ENCODE results near the gene SLC5A11.
"Not testable (repeated sequence)": the region's sequence is repeated elsewhere in the genome, so short reads cannot be mapped to it uniquely, and the experiment has no call there.

Gene SLC5A11

DNA sequence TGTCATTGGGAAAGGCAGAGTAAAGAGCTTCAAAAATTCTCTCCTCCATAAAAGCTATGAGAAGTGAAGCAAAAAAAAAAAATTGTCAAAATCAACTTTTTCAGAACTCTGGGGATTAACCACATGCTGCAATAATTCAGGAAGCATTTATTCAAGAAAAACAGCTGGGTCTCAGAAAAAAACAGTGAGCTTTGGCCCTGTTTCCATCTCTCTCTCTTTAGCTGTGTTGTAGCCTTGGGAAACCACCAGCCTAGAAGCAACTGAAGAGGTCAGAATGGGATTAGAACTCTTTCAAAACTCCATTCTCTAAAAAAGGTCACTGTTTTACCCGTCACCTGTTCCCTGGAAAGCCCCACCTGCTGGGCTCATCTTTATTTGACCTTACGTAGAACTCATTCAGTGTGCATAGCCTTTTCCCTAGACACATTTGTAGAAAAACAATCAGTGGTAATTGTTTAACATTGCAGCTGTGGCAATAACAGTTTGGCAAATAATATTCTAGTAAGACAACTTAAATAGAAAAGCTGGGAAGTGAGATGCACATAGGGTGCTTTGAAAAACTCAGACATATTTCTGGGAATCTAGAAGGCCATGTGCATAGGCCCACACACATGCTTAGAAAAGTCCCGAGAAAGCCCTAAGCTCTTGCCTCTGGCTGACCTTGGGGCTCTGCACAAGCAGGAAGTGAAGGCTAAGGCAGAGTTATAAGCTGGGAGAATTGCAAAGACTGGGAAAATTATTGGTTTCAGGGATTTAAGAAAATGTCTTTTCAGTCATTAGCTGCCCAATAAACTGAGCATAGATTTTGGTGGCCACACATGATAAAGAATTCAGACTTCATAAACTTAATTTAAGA lies 18.0 kb downstream of the SLC5A11 start:
- no peak for DNase-seq

DNA sequence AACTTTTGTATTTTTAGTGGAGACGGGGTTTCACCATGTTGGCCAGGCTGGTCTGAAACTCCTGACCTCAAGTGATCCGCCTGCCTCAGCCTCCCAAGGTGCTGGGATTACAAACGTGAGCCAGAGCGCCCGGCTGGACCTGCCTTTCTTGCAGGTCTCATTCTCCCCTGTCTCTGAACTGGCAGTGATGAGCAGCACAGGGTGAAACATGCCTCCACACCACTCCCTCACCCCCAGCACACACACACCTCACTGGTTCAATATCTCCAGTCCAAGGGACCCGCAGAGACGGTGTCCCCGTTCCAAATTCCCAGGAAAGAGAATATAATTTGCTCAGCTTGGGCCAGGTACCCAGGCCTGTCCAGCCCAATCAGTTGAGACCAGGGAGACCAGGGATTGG lies 23.3 kb downstream of the SLC5A11 start:
- no peak for DNase-seq

DNA sequence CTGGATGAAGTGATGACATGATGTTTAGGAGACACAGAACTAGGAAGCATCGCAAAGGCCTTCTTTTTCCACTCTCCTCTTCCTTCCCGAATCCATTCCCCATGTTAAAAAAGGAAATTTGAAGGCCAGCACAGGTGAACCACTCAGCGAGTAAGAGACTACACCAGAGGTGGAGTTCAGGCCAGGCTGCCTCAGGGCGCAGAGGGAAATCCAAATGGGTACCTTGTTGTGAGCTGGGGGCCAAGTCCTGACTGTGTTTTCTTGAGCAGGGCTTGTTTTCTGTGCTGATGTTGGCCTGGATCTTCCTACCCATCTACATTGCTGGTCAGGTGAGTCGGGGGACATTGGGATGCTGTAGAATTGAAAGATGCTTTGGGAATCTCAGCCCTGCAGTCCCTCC lies 26.1 kb downstream of the SLC5A11 start:
- no peak for DNase-seq

DNA sequence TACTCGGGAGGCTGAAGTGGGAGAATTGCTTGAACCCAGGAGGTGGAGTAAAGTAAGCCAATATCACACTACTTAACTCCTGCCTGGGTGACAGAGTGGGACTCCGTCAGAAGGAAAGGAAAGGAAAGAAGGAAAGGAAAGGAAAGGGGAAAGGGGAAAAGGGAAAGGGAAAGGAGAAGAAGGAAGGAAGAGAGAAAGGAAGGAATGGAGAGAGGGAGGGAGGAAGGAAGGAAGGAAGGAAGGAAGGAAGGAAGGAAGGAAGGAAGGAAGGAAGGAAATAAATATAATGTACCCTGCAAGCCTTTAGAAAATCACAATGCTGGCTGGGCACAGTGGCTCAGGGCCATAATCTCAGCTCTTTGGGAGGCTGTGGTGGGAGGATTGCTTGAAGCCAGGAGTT lies 27.3 kb downstream of the SLC5A11 start:
- no peak for DNase-seq

DNA sequence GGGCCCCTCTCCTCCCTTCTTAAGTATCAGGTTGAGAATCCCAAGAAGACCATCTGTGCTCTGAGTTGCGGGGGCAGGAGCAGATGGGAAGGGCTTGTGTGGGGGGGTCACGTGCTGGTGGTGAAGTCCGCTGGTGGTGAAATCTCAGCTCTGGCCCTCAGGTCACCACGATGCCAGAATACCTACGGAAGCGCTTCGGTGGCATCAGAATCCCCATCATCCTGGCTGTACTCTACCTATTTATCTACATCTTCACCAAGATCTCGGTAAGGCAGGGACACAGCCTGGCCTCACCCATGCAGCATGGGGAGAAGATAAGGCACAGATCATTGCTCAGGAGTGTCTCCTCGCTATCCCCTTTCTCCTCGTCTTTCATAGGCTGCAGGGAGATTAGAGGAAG lies 29.7 kb downstream of the SLC5A11 start:
- DNase-seq = no peak

DNA sequence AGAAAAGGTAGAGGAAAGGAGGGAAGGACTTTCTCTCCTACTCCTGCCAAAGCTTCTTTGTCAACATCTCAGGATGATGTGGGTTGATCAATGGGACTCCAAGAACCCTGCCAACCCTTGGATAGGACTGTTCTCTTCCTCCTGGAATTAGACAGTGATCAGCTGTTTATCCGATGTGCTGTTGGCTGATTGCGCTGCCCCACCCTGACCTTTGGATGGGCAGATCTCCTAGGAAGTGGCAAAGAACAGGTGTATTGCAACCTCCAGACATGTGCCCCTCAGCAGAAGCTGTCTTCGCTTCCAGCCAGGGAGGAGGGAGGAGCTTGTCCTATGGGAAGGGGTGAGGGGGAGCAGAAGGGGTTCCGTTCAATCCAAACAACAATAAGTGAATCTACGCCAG lies 30.5 kb downstream of the SLC5A11 start:
- no peak for DNase-seq

DNA sequence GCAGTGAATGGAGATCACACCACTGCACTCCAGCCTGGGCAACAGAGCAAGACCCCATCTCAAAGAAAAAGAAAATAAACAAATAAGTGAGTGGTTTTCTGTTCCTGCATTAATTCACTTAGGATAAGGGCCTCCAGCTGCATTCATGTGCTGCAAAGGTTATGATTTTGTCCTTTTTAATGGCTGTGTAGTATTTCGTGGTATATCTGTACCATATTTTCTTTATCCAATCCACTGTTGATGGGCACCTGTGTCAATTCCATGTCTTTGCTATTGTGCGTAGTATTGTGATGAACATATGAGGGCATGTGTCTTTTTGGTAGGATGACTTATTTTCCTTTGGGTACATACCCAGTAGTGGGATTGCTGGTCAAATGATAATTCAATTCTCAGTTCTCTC lies 33.9 kb downstream of the SLC5A11 start:
- DNase-seq = no peak

DNA sequence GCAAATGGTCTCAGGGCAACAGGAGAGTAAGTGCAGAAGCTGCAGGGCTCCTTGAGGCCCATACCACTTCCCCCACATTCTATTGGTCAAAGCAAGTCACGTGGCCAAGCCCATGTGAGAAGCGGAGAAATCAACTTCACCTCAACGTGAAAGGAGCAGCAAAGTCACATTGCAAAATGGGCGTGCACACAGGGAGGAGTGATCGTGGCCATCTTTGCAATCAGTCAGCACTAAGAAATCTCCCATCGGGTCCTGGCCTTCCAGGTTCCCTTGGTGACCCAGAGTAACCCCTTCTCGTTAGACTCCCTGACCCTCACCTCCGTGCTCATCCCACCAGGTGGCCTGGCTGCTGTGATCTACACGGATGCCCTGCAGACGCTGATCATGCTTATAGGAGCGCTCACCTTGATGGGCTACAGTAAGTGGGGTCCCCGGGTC lies 38.0 kb downstream of the SLC5A11 start:
- DNase-seq = peak; percentile 5

DNA sequence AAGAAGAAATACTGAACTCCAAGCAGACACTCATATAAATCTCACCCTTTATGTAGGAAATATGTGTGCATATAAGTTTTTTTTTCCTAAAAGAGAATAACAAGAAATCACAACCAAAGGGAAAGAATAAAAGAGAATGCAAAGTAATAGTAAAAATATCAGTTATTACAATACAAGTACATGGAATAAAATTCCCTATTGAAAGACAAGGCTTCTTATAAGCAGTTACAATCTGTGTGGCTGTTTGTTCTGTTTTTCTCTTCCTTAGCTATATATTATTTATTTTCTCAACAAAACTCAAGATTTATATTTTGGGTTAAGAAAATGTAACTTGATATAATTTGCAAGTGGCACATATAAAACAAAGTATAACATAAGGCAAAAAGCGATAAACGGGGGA lies 41.7 kb downstream of the SLC5A11 start:
- DNase-seq = no peak

DNA sequence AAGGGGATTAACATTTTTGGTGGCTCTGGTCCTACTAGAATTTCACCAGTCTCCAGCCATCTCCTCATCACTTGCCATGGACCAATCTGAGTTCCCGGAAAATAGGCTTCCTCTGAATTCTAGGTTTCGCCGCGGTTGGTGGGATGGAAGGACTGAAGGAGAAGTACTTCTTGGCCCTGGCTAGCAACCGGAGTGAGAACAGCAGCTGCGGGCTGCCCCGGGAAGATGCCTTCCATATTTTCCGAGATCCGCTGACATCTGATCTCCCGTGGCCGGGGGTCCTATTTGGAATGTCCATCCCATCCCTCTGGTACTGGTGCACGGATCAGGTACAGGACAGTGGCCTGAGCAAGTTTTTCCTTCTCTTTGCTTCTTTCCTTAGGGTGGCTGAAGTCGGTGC lies 45.0 kb downstream of the SLC5A11 start:
- no peak for DNase-seq

DNA sequence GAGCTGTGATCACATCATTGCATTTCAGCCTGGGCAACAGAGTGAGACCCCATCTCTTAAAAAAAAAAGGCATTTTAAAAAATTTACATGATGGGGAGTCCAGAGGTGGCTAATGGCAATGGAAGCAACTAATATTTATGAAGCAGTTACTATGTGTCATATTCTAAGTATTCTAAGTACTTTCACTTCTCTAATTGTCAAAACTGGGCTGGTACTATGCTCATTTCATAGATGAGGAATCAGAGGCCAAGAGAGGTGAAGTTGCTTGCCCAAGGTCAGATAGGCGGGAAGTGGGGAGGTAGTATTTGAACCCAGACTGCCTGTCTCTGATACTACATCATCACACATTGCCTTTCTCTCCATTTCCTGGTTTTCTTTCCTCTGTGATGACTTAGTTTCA lies 50.7 kb downstream of the SLC5A11 start:
- no peak for DNase-seq

DNA sequence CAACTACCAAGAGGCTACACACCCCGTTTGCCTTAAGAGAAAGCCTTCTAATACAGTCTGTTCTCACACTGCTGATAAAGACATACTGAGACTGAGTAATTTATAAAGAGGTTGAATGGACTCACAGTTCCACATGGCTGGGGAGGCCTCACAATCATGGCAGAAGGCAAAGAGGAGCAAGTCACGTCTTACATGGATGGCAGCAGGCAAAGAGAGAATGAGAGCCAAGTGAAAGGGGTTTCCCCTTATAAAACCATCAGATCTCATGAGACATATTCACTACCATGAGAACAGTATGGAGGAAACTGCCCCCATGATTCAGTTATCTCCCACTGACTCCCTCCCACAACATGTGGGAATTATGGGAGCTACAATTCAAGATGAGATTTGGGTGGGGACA lies 51.8 kb downstream of the SLC5A11 start:
- DNase-seq = not testable (repeated sequence)

DNA sequence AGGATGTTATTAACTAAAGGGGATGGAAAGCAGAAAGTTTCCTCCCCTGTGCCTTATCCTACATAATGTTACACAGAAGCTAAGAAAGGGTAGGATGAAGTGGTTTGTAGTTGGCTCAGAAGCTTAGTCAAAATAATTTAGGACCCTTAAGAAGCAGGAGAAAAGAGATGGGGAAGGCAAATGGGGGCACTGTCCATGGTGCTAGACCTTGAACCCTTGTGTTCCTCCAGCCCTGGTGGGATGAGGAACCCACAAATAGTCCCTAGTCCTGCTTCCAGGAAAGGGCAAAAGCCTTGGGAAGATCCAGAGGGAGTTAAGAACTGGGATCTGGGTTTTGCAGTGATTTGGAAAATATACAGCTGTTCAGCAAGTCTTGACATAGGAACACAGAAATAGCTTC lies 54.5 kb downstream of the SLC5A11 start:
- no peak for DNase-seq

DNA sequence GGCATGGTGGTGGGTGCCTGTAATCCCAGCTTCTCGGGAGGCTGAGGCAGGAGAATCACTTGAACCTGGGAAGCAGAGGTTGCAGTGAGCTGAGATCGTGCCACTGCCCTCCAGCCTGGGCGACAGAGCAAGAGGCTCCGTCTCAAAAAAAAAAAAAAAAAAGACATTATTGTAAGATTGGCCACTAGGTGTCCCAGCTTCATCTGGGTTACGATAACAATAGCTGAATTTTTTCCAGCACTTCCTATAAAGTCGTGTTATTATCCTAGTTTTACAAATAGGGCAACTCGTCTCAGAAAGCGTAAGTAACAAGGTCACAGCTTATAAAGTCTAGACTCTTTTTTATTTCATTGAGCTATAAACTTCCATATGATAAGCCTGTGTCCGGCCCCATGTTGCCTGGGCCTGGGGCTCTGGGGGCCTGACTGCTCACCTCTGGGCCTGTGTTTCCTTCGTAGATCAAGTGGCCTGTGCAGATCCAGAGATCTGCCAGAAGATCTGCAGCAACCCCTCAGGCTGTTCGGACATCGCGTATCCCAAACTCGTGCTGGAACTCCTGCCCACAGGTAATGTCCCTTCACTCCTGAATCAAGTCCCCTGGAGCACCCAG lies 60.5 kb downstream of the SLC5A11 start:
- DNase-seq = no peak

DNA sequence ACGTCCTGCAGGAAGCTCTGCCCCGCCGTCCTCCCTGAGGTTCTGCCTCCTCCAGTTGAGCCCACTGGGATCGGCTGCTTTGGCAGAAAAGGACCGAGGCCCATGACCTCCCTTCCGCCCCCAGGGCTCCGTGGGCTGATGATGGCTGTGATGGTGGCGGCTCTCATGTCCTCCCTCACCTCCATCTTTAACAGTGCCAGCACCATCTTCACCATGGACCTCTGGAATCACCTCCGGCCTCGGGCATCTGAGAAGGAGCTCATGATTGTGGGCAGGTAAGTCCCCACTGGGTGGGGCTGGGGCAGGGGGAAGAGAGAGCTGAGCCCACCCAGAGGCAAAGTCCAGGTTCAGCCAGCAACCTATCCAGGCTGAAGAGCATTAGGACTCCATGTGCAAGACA lies 61.1 kb downstream of the SLC5A11 start:
- no peak for DNase-seq

DNA sequence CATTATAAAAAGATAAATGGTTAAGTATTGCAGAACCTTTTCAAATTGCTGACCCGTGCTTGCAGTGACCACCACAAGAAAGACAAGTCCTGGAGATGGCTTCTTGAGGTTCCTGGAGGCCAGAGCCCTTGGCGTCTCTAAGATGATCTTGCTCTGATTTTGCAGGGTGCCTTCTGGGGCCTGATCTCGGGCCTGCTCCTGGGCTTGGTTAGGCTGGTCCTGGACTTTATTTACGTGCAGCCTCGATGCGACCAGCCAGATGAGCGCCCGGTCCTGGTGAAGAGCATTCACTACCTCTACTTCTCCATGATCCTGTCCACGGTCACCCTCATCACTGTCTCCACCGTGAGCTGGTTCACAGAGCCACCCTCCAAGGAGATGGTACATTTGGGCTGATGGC lies 63.0 kb downstream of the SLC5A11 start:
- no peak for DNase-seq

DNA sequence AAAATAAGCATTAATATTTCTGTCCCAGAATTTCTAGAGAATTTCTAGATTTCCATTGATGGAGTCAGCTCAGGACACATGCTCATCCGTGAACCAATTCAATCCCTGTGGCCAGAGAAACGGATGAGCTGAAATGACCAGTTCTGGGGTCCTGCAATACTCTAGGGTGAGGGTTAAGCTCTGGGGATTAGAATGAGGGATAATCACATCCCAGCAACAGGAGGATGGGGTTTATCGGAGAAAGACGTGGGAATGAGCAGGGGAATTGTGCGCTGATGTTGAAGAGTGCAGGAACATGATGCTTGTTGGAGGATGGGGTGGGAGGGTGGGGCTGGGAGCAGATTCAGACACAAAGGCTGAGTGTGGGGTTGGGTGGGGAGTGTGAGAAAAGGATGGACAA lies 64.1 kb downstream of the SLC5A11 start:
- no peak for DNase-seq

DNA sequence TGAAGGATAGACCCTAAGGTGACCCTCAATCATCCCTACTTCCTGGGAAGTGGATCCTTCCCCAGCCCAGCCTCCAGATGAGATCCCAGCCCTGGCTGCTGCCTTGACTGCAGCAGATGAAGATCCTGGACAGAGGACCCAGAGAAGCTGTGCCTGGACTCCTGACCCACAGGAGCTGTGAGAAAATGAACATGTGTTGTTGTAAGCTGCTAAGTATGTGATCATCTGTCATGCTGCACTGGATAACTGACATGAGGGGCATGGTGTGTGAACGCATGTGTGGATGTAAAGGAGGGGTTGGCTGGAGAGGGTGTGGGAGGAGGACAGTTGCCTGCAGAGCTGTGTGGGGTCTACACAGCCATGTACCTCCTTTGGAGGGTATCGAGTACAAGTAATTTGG lies 69.3 kb downstream of the SLC5A11 start:
- no peak for DNase-seq

DNA sequence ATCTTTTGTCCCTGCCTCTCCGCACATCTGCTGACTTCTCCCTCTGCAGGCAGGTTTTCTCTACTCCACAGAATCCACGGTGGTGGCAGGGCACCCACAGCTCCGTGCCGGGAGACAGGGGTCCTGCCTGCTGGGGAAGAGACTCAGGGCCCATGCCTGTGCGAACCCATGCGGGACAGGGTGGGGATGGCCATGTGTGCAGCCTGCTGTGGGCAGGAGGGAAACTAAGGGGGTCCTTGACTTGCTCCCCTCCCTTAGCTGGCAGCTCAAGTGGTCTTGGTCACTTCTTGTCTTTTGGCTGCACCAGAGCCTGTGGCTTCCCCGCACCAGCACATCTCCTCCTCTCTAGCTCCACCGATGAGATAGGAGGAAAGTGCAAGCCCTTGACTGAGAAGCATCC lies 69.8 kb downstream of the SLC5A11 start:
- DNase-seq = no peak

DNA sequence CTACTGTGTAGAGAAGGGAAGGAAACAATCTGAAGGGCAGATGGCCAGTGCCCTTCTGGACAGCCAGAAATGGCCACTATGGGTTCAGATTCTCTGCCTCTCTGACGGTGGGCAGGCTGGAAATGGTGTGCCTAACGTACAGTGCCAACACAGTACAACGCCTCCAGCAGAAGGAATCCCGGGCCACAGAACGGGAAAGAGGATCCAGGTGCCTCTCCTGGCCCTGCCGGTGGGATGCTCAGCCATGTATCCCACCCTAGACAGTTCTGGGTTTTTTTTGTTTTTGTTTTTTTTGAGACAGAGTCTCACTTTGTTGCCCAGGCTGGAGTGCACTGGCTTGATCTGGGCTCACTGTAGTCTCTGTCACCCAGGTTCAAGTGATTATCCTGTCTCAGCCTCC lies 71.5 kb downstream of the SLC5A11 start:
- no peak for DNase-seq

DNA sequence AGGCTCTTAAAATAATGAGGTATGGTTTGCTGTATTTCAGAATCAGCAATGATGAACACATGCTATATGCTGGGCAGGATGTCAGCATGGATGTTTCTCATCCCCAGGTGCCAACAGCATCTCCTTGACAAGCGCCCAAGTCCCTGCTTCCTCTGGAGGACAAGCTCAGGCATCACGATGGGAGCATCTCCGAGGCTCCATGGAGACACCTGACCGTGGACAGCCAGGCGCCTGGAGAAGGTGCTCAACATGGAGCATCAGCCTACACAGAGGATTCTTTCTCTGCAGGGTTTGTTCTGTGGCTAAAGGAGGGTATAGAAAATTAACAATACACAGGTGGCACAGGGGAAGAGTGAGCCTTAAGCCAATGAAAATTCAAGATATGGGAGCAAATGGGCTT lies 72.1 kb downstream of the SLC5A11 start:
- DNase-seq = no peak

DNA sequence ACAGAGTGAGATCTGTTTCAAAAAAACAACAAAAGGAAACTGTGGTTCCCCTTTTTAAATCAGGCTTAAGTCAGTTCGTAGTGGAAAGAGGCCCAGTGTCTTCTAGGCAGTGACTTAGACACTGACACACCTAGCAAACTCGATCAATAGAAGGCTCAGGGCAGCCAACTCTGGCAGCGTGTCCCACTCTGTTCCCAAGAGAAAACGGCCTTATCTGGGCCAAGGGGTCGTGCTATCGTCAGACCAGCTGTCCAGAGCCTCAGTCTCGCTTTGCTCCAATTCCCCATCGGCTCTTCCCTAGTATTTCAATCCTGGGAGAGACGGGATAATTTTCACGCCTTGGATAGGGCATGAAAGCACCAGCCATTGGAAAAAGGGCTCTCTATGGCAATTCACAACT lies 72.9 kb downstream of the SLC5A11 start:
- DNase-seq = no peak

DNA sequence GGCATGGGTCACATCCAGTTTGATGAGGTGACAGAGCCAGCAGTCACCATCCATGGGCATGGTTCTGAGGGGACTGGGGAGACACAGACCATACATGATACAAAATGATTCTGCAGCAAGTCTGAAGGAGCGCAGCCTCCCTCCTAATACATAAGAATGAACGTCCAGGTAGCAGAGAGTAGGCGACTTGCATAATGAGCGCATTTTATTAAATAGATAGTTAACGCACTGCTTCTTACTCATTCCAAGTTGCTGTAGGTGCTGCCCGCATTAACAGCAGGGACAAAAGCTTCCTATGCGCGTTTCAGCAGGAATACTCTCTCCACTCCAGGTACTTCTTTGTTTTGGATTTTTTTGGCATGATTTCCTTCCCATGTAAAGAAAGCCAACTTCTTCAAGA lies 73.8 kb downstream of the SLC5A11 start:
- no peak for DNase-seq

DNA sequence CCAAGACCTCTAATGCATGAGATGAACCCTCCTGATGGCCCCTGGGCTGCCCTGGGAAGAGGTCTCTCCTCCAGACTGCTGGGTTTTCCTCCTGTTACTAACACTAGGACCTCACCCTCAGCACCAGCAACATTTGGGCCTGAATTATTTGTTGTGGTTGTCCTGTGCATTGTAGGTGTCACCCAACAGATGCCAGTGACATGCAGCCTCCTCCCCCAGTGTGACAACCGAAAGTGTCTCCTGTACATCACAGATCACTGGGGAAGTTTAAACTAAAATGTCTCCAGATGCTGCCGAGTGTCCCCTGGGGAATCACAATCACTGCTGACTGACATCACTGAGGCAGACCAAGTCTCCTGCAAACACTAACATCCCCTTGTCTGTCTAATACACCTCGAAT lies 74.8 kb downstream of the SLC5A11 start:
- no peak for DNase-seq

DNA sequence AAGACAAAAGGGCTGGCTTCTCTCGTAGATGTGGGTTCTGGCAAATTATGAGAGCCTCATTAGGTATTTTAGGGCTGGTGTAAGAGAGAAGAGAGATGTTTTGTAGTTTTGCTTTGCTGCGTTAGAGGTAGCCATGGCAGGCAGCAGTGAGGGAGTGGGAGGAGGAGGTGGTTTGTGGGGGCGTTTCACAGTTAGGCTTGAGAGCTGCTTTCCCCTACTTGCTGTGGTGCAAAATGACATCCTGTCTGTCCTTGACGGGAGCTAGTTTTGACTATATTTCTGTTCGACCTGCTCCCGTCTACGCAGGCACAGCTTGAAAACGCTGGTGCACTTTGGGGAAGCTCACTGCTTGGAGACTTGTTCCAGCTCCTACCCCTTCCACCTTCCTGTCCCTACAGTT lies 75.5 kb downstream of the SLC5A11 start:
- peak; percentile 30 for DNase-seq
